RWPE2 (cell line): ENCODE data around the gene TLE5.

ENCODE experiments used
- ATAC-seq: fragments of 200-7000 bp; cut with Tn5 transposase; 3 replicates; pipeline ENCODE4 v1.9.1; 2021; ENCODE audit warnings: low read depth
- DNase-seq: peaks from one replicate; pipeline ENCODE4 v3.0.0-alpha.2; 2020; ENCODE audit warnings: low spot score
- H3K27ac ChIP-seq: fragments of 450-650 bp; 2 replicates; pipeline ENCODE4 v1.5.1; 2017; ENCODE audit warnings: mild to moderate bottlenecking; ENCODE audit not compliant: poor library complexity, severe bottlenecking
- H3K27me3 ChIP-seq: fragments of 250-450 bp; sonication (Bioruptor Pico); 2 replicates; pipeline ENCODE4 v1.5.1; 2021; ENCODE audit warnings: mild to moderate bottlenecking, moderate library complexity; ENCODE audit not compliant: insufficient read depth, poor library complexity, severe bottlenecking
- H3K36me3 ChIP-seq: fragments of 250-450 bp; sonication (Bioruptor Pico); 2 replicates; pipeline ENCODE4 v1.5.1; 2020; ENCODE audit warnings: low read depth, mild to moderate bottlenecking, moderate library complexity
- H3K4me1 ChIP-seq: fragments of 250-450 bp; sonication (Bioruptor Pico); 2 replicates; pipeline ENCODE4 v1.5.1; 2021; ENCODE audit warnings: mild to moderate bottlenecking, moderate library complexity; ENCODE audit not compliant: insufficient read depth, poor library complexity, severe bottlenecking
- H3K4me3 ChIP-seq: fragments of 250-450 bp; sonication (Bioruptor Pico); 2 replicates; pipeline ENCODE4 v1.5.1; 2021; ENCODE audit warnings: mild to moderate bottlenecking, moderate library complexity; ENCODE audit not compliant: severe bottlenecking
- H3K9me3 ChIP-seq: fragments of 250-450 bp; sonication (Bioruptor Pico); 2 replicates; pipeline ENCODE4 v1.5.1; 2021; ENCODE audit warnings: mild to moderate bottlenecking, moderate library complexity; ENCODE audit not compliant: severe bottlenecking
- CTCF ChIP-seq: fragments of 450-650 bp; IDR thresholded peaks from one replicate; pipeline ENCODE4 v1.5.1; 2017; ENCODE audit warnings: mild to moderate bottlenecking, moderate library complexity; ENCODE audit not compliant: poor library complexity, severe bottlenecking

The TLE5 gene

GRCh38 chr19:3004522-3004921 lies 57.8 kb downstream of the TLE5 start:
- no peaks in the 10 kb centered on the region for H3K36me3 ChIP-seq
- no peaks in the 10 kb centered on the region for H3K9me3 ChIP-seq
- H3K4me1 ChIP-seq, result no peaks in the 10 kb centered on the region
- TF ChIP-seq CTCF, result no peak
- no peak for DNase-seq
- H3K27ac ChIP-seq, result no peak overlapping the region
- no peak overlapping the region for H3K4me3 ChIP-seq
- no peaks in the 10 kb centered on the region for H3K27me3 ChIP-seq
- ATAC-seq, result no peak

- DNase-seq, result no peak
- Histone ChIP-seq H3K9me3 (no peaks in the 10 kb centered on the region), H3K27me3 (no peaks in the 10 kb centered on the region)
These were observed 59.2 kb downstream of the TLE5 start for GRCh38 chr19:3003046-3003445.

More at GRCh38 chr19:3003046-3003445, 59.2 kb downstream of the TLE5 start:
- ATAC-seq, result no peak
- no peak overlapping the region for H3K4me3 ChIP-seq
- H3K4me1 ChIP-seq, result no peaks in the 10 kb centered on the region
- TF ChIP-seq CTCF, result no peak
- no peaks in the 10 kb centered on the region for H3K36me3 ChIP-seq
- no peak overlapping the region for H3K27ac ChIP-seq
